Measurements from ENCODE around the gene ECI1. TPM values are rescaled to one million over a fixed set of nuclear protein-coding genes. Genes with fewer than 3 reads are reported as not detected.
A peak's percentile ranks its signal among the peaks of the same experiment; 100 is the strongest.

Gene ECI1
- total and polyA plus RNA-seq, 2 experiments from 2014 or later = 118 to 143 TPM

DNA sequence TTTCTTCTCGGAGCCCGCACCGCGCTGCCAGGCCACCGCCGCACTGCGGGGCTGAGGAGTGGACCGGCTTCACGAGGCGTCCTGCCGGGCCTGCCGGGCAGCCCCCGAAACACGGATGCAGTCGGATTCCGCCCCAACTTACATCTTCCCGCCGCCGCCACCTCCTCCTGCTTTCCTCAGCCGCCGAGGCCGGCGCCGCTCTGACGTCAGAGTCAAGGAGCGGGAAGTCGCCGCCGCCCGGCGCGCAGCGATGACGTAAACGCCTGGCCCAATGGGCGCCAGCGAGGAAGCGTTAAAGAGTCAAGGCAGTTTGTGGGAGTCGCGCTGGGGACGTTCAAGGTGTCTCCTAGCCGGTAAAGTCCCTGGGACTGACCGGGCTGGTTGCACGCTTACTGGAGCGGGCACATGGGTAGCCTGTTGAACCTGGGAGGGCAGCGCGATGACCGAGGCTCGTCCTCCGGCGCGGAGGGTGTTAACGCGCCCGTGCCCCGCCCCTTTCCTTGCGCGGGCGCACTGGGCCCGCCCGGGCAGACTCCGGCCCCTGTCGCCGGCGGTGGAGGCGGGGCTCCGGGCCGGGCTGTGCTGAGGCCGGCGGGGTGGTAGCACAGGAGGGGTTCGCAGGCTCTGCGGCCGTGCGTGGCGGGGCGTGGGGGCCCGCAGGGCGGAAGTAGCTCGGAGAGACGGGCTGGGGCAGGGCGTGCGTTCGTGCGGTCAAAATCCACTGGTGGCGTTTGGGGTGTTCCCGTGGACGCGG is 16.7 kb upstream of the ECI1 start, which contains the start of gene RNPS1:
Gene RNPS1, minus strand, starts transcription at position 214 of the 754 bp plus-strand sequence. CDS start 3,483 bp downstream, outside the sequence.
- H3K27me3 Mint-ChIP-seq (ENCODE audit: insufficient read depth, low read depth, poor library complexity) = peaks cover 10% of the 10 kb centered on the region
- no peaks in the 10 kb centered on the region; the same call in 2 of the 3 replicates for H3K9me3 Mint-ChIP-seq
- H3K27ac Mint-ChIP-seq = peak within 1 kb of the TSS; percentile 99
- Histone ChIP-seq H3F3A (replicated peaks; ENCODE audit: low read depth) (peaks cover 18% of the 10 kb centered on the region; the same call in 1 of the 2 replicates), H3K79me2 (replicated peaks; ENCODE audit: insufficient read depth) (peaks cover 57% of the 10 kb centered on the region), H3K4me2 (peak within 1 kb of the TSS; percentile 88), H3K27ac (ENCODE audit: low read depth) (peak within 1 kb of the TSS; percentile 97), H4K20me1 (replicated peaks; ENCODE audit: insufficient read depth) (peaks cover 44% of the 10 kb centered on the region), H2AFZ (peak within 1 kb of the TSS; percentile 99), H3K27me3 (ENCODE audit: insufficient read depth) (no peaks in the 10 kb centered on the region), H3K4me1 (ENCODE audit: insufficient read depth) (peaks cover 20% of the 10 kb centered on the region), H3K4me3 (peak within 1 kb of the TSS; percentile 94), H3K36me3 (ENCODE audit: insufficient read depth) (peaks cover 8% of the 10 kb centered on the region; the same call in 1 of the 2 replicates), H3K9me2 (ENCODE audit: insufficient read depth) (no peaks in the 10 kb centered on the region)
- ATAC-seq (peak; percentile 90), DNase-seq (ENCODE audit: low spot score) (peak; percentile 94)
- H3K4me3 Mint-ChIP-seq = peak within 1 kb of the TSS; percentile 97
- TF ChIP-seq, protein P1, sequence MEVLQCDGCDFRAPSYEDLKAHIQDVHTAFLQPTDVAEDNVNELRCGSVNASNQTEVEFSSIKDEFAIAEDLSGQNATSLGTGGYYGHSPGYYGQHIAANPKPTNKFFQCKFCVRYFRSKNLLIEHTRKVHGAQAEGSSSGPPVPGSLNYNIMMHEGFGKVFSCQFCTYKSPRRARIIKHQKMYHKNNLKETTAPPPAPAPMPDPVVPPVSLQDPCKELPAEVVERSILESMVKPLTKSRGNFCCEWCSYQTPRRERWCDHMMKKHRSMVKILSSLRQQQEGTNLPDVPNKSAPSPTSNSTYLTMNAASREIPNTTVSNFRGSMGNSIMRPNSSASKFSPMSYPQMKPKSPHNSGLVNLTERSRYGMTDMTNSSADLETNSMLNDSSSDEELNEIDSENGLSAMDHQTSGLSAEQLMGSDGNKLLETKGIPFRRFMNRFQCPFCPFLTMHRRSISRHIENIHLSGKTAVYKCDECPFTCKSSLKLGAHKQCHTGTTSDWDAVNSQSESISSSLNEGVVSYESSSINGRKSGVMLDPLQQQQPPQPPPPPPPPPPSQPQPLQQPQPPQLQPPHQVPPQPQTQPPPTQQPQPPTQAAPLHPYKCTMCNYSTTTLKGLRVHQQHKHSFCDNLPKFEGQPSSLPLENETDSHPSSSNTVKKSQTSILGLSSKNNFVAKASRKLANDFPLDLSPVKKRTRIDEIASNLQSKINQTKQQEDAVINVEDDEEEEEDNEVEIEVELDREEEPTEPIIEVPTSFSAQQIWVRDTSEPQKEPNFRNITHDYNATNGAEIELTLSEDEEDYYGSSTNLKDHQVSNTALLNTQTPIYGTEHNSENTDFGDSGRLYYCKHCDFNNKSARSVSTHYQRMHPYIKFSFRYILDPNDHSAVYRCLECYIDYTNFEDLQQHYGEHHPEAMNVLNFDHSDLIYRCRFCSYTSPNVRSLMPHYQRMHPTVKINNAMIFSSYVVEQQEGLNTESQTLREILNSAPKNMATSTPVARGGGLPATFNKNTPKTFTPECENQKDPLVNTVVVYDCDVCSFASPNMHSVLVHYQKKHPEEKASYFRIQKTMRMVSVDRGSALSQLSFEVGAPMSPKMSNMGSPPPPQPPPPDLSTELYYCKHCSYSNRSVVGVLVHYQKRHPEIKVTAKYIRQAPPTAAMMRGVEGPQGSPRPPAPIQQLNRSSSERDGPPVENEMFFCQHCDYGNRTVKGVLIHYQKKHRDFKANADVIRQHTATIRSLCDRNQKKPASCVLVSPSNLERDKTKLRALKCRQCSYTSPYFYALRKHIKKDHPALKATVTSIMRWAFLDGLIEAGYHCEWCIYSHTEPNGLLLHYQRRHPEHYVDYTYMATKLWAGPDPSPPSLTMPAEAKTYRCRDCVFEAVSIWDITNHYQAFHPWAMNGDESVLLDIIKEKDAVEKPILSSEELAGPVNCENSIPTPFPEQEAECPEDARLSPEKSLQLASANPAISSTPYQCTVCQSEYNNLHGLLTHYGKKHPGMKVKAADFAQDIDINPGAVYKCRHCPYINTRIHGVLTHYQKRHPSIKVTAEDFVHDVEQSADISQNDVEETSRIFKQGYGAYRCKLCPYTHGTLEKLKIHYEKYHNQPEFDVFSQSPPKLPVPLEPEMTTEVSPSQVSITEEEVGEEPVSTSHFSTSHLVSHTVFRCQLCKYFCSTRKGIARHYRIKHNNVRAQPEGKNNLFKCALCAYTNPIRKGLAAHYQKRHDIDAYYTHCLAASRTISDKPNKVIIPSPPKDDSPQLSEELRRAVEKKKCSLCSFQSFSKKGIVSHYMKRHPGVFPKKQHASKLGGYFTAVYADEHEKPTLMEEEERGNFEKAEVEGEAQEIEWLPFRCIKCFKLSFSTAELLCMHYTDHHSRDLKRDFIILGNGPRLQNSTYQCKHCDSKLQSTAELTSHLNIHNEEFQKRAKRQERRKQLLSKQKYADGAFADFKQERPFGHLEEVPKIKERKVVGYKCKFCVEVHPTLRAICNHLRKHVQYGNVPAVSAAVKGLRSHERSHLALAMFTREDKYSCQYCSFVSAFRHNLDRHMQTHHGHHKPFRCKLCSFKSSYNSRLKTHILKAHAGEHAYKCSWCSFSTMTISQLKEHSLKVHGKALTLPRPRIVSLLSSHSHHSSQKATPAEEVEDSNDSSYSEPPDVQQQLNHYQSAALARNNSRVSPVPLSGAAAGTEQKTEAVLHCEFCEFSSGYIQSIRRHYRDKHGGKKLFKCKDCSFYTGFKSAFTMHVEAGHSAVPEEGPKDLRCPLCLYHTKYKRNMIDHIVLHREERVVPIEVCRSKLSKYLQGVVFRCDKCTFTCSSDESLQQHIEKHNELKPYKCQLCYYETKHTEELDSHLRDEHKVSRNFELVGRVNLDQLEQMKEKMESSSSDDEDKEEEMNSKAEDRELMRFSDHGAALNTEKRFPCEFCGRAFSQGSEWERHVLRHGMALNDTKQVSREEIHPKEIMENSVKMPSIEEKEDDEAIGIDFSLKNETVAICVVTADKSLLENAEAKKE (CRISPR knock-in tag; IDR thresholded peaks at IDR 0.05) = no peak
- TF ChIP-seq NANOG (IDR thresholded peaks at IDR 0.05; ENCODE audit: borderline replicate concordance) = no peak
- peak; percentile 20 for TF ChIP-seq REST (IDR thresholded peaks at IDR 0.05; ENCODE audit: unreplicated experiment)
- no peak for TF ChIP-seq ZNF331 (CRISPR knock-in tag; IDR thresholded peaks at IDR 0.05; ENCODE audit: low read depth)
- no peak for TF ChIP-seq STAT1 (IDR thresholded peaks at IDR 0.05; ENCODE audit: unreplicated experiment)
- no peak for TF ChIP-seq EZH2 (IDR thresholded peaks at IDR 0.05; ENCODE audit: low read depth, unreplicated experiment)
- TF ChIP-seq CREB1 (CRISPR knock-in tag; IDR thresholded peaks at IDR 0.05; ENCODE audit: low read depth) = peak; percentile 99
- no peak for TF ChIP-seq ZNF114 (CRISPR knock-in tag; IDR thresholded peaks at IDR 0.05)
- TF ChIP-seq POLR2AphosphoS5 (IDR thresholded peaks at IDR 0.05; ENCODE audit: low read depth) = peak; percentile 97
- TF ChIP-seq JUNB (IDR thresholded peaks at IDR 0.05; ENCODE audit: unreplicated experiment) = no peak
- TF ChIP-seq, protein P2, sequence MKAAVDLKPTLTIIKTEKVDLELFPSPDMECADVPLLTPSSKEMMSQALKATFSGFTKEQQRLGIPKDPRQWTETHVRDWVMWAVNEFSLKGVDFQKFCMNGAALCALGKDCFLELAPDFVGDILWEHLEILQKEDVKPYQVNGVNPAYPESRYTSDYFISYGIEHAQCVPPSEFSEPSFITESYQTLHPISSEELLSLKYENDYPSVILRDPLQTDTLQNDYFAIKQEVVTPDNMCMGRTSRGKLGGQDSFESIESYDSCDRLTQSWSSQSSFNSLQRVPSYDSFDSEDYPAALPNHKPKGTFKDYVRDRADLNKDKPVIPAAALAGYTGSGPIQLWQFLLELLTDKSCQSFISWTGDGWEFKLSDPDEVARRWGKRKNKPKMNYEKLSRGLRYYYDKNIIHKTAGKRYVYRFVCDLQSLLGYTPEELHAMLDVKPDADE (IDR thresholded peaks at IDR 0.05) = peak; percentile 82
- TF ChIP-seq CTCF (conservative IDR thresholded peaks at IDR 0.05; ENCODE audit: low read depth in 2 of 2) = no peak
- TF ChIP-seq EZH2phosphoT487 (IDR thresholded peaks at IDR 0.05; ENCODE audit: unreplicated experiment) = no peak
- peaks cover 42% of the 10 kb centered on the region for H3K36me3 Mint-ChIP-seq (ENCODE audit: low read depth)
- H3K4me1 Mint-ChIP-seq = peaks cover 25% of the 10 kb centered on the region

Data from GM23338 (cell line).